Stimulated activated CD8-positive, alpha-beta memory T cell treated with anti-CD3 and anti-CD28 coated beads, Interleukin-4, amount 100 ng/mL, for 48 hours (primary cell): Measurements from ENCODE around the gene POLR2E.

Experiments used
- DNase-seq: peaks from one replicate; pipeline ENCODE4 v3.0.0-alpha.2; 2020

The POLR2E gene

GRCh38 chr19:1062387-1063029, 32.7 kb downstream of the POLR2E start:
- peak; percentile 71 for DNase-seq

- DNase-seq, result no peak
Measured at GRCh38 chr19:1061987-1062386, 33.2 kb downstream of the POLR2E start.

GRCh38 chr19:1060689-1061088, 34.5 kb downstream of the POLR2E start:
- no peak for DNase-seq

GRCh38 chr19:1058112-1058511, 37.1 kb downstream of the POLR2E start:
- no peak for DNase-seq

- no peak for DNase-seq
Measured at GRCh38 chr19:1057176-1057855, 37.9 kb downstream of the POLR2E start.

GRCh38 chr19:1055886-1056620, 39.1 kb downstream of the POLR2E start:
- DNase-seq, result no peak

DNA sequence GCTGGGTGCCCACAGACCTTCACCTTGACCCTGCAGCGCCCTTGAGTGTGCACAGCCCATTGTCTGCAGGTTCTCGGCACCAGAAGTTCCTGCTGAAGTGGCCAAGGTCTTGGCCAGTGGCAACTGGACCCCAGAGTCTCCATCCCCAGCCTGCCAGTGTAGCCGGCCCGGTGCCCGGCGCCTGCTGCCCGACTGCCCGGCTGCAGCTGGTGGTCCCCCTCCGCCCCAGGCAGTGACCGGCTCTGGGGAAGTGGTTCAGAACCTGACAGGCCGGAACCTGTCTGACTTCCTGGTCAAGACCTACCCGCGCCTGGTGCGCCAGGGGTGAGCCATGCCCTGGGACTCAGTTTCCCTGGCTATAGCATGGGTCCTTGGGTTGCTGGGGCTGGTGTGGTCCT, 40.1 kb downstream of the POLR2E start:
- DNase-seq, result no peak

GRCh38 chr19:1054102-1055027, 40.8 kb downstream of the POLR2E start:
- DNase-seq, result no peak

GRCh38 chr19:1053176-1054101, 41.7 kb downstream of the POLR2E start:
- no peak for DNase-seq

DNA sequence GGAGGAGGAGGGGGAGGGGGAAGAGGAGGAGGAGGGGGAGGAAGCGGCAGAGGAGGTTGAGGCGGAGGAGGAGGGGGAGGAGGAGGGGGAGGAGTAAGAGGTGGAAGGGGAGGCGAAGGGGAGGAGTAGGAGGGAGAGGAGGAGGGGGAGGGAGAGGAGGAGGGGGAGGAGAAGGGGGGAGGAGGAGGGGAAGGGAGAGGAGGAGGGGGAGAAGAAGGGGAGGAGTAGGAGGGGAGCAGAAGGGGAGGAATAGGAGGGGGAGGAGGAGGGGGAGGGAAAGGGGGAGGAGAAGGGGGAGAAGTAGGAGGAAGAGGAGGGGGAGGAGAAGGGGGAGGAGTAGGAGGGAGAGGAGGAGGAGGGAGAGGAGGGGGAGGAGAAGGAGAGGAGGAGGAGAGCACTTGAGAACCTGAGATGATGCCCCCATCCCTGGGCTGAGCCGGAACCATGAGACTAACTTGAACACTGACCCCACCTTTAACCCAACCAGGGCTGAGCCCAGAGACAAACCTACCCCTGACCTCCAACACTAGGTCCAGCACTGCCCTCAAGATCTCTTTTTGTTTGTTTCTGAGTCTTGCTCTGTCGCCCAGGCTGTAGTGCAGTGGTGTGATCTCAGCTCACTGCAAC, 42.7 kb downstream of the POLR2E start:
- no peak for DNase-seq

DNA sequence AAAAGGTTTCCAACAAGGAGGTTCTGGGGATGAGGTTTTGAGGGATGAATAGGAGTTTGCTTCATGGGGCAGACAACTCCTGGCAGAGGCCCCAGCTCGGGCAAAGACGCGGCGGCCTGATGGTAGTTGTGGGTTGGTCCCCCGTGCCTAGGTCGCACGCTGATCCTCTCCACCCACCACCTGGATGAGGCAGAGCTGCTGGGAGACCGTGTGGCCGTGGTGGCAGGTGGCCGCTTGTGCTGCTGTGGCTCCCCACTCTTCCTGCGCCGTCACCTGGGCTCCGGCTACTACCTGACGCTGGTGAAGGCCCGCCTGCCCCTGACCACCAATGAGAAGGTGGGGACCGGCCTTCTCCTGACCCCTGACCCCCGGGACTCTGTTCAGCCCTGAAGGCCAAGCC, 43.4 kb downstream of the POLR2E start:
- DNase-seq, result no peak

- DNase-seq, result no peak
Measured at GRCh38 chr19:1050989-1051788, 44.0 kb downstream of the POLR2E start.

DNA sequence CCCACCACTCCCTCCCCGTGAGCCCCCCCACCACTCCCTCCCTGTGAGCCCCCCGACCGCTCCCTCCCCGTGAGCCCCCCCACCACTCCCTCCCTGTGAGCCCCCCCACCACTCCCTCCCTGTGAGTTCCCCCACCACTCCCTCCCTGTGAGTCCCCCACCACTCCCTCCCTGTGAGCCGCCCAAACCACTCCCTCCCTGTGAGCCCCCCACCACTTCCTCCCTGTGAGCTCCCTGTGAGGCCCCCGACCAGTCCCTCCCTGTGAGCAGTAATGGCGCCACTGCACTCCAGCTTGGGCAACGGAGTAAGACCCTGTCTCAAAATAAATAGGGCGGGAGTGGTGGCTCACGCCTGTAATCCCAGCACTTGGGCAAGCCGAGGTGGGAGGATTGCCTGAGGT, 45.4 kb downstream of the POLR2E start:
- no peak for DNase-seq

GRCh38 chr19:1049106-1049505, 46.1 kb downstream of the POLR2E start:
- no peak for DNase-seq

GRCh38 chr19:1047696-1048147, 47.5 kb downstream of the POLR2E start:
- DNase-seq, result no peak

GRCh38 chr19:1046836-1047695, 48.1 kb downstream of the POLR2E start:
- DNase-seq, result no peak

GRCh38 chr19:1046117-1046626, 49.0 kb downstream of the POLR2E start:
- DNase-seq, result no peak

GRCh38 chr19:1045247-1045603, 50.0 kb downstream of the POLR2E start:
- DNase-seq, result peak; percentile 90
